ENCODE measurements around the gene GNA12.

The GNA12 gene

DNA sequence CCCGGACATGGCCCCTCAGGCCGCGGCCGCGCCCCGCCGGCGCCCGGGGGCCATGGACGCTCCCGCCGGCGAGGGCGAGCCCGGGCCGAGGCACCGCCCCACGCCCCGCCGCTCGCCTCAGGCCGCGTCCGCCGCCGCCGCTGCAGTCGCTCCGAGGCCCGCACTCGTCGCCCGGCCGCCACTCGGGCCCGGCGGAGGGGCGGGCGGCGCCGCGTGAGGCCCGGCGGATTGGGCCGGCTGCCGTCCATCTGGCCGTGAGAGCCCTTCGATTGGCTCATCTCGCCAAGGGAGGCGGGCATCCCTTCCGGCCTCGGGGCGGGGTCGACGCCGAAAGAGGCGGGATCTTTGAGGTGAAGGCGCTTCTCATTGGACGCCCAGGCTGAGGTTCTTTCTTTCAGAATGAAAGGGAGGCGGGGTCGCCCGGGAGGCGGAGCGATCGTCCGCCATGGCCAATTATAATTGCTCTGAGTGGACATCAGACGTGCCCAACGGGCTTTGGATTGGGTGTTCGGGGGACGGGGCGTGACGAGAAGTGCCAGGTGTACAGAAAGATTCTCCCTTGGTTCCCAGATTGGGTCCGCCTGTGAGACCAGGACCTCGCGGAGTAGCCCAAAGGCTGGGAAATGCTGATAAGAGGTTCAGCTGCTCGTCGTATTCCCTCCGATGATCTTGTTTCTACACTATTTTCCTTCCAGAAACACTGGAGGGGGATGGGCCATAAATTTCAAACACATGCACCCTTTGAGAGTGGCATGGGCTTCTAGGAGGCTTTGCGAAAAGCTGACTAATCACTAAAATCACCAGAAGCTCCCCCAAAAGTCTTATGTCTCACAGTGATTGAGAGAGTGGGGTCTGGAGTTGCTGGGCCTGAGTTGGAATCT is at the start of gene GNA12:
GNA12 (minus strand) TSS at position 156 of the 881 bp plus-strand sequence; CDS start at position 9, 147 bp downstream.
- in situ Hi-C loops (cut with MboI; ENCODE audit: low sequenced_read_pairs), result no loop called here

GRCh38 chr7:2893411-2893861 is 49.3 kb upstream of the GNA12 start:
- in situ Hi-C loops (cut with MboI; ENCODE audit: low sequenced_read_pairs), result loop anchor here (25.0 kb wide), 2 partner anchors 269 to 994 kb away; no protein-coding TSS in a partner anchor

- in situ Hi-C loops (cut with MboI; ENCODE audit: low sequenced_read_pairs), result loop anchor here (25.0 kb wide), 2 partner anchors 270 to 995 kb away; no protein-coding TSS in a partner anchor
Observed at GRCh38 chr7:2892549-2892948, 48.4 kb upstream of the GNA12 start.

- in situ Hi-C loops (cut with MboI; ENCODE audit: low sequenced_read_pairs), result loop anchor here (25.0 kb wide), 2 partner anchors 274 to 999 kb away; no protein-coding TSS in a partner anchor
Observed at GRCh38 chr7:2887816-2888215, 43.7 kb upstream of the GNA12 start.

DNA sequence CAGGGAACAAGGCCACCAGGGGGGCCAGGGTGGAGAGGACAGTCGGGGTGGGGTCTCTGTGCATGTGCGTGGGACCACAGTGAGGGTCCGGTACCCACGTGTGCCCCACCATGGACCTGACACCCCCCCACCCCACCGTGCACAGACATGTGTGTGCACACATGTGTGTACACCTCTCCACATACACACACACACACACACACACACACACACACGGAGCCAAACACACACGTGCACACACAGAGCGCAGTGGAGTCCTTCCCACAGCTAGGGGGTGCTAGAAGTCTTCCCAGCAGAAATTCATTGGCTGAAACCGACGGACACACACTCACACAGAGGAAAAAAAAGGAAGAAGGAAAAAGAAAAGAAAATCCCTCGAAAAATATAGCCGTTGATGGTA is 42.8 kb upstream of the GNA12 start:
- in situ Hi-C loops (cut with MboI; ENCODE audit: low sequenced_read_pairs), result loop anchor here (25.0 kb wide), 2 partner anchors 275 to 1000 kb away; no protein-coding TSS in a partner anchor

GRCh38 chr7:2886391-2886790 is 42.3 kb upstream of the GNA12 start:
- in situ Hi-C loops (cut with MboI; ENCODE audit: low sequenced_read_pairs), result loop anchor here (25.0 kb wide), 2 partner anchors 276 to 1001 kb away; no protein-coding TSS in a partner anchor

DNA sequence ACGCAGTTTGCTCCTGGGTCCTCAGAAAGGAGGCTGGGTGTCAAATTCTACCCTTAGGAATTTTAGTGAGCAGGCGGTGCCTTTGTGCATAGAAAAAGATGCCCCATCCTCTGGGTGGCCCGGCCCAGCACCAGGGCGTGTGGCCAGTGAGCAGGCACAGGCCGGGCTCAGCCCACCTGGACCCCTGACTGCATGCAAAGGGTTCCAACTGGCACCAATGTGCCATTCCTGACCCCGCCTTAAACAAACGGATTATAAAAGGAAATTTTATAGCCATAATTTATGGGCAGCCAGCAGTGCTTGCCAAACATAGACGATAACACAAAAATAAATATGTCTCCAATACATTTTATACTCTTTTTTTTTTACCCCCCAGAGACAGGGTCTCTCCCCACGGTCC is 40.1 kb upstream of the GNA12 start:
- in situ Hi-C loops (cut with MboI; ENCODE audit: low sequenced_read_pairs), result loop anchor here (25.0 kb wide), 2 partner anchors 278 to 1003 kb away; no protein-coding TSS in a partner anchor

GRCh38 chr7:2883101-2883500 is 39.0 kb upstream of the GNA12 start:
- in situ Hi-C loops (cut with MboI; ENCODE audit: low sequenced_read_pairs), result loop anchor here (25.0 kb wide), 2 partner anchors 279 to 1004 kb away; no protein-coding TSS in a partner anchor

GRCh38 chr7:2882111-2882510 is 38.0 kb upstream of the GNA12 start:
- in situ Hi-C loops (cut with MboI; ENCODE audit: low sequenced_read_pairs), result loop anchor here (25.0 kb wide), 2 partner anchors 280 to 1005 kb away; no protein-coding TSS in a partner anchor

- in situ Hi-C loops (cut with MboI; ENCODE audit: low sequenced_read_pairs), result loop anchor here (25.0 kb wide), 2 partner anchors 281 to 1006 kb away; no protein-coding TSS in a partner anchor
Observed at GRCh38 chr7:2880874-2881533, 36.9 kb upstream of the GNA12 start.

- in situ Hi-C loops (cut with MboI; ENCODE audit: low sequenced_read_pairs), result loop anchor here (25.0 kb wide), 2 partner anchors 282 to 1007 kb away; no protein-coding TSS in a partner anchor
Observed at GRCh38 chr7:2880051-2880450, 35.9 kb upstream of the GNA12 start.

- in situ Hi-C loops (cut with MboI; ENCODE audit: low sequenced_read_pairs), result loop anchor here (25.0 kb wide), 2 partner anchors 283 to 1008 kb away; no protein-coding TSS in a partner anchor
Observed at GRCh38 chr7:2879354-2879753, 35.2 kb upstream of the GNA12 start.

DNA sequence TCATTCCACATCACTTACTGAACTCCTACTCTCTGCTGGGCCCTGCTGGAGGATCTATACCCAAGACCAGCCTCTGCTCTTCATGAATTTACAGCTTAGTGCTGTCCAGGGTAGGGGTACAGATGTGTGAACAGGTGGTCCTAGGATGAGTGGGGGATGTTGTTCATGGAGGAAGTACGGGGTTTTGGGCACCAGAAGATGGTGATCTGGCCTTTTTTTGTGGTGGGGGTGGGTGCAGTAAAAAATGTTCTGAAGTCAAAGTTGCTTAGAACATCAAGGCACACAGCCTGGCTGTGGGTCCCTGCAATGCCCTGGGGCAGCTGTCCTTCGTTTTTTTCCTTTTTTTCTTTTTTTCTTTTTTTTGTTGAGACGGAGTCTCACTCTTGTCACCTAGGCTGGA is 34.2 kb upstream of the GNA12 start:
- in situ Hi-C loops (cut with MboI; ENCODE audit: low sequenced_read_pairs), result loop anchor here (25.0 kb wide), 2 partner anchors 284 to 1009 kb away; no protein-coding TSS in a partner anchor

GRCh38 chr7:2876031-2876731 is 32.1 kb upstream of the GNA12 start:
- in situ Hi-C loops (cut with MboI; ENCODE audit: low sequenced_read_pairs), result loop anchor here (25.0 kb wide), 2 partner anchors 286 to 1011 kb away; no protein-coding TSS in a partner anchor

- in situ Hi-C loops (cut with MboI; ENCODE audit: low sequenced_read_pairs), result no loop called here
Observed at GRCh38 chr7:2873686-2874551, 29.8 kb upstream of the GNA12 start.

GRCh38 chr7:2873146-2873545 is 29.0 kb upstream of the GNA12 start:
- in situ Hi-C loops (cut with MboI; ENCODE audit: low sequenced_read_pairs), result no loop called here

GRCh38 chr7:2872296-2872874 is 28.3 kb upstream of the GNA12 start:
- in situ Hi-C loops (cut with MboI; ENCODE audit: low sequenced_read_pairs), result no loop called here

- in situ Hi-C loops (cut with MboI; ENCODE audit: low sequenced_read_pairs), result no loop called here
Observed at GRCh38 chr7:2870471-2870931, 26.4 kb upstream of the GNA12 start.

GRCh38 chr7:2869981-2870380 is 25.9 kb upstream of the GNA12 start:
- in situ Hi-C loops (cut with MboI; ENCODE audit: low sequenced_read_pairs), result no loop called here
